ENCODE data around the gene TMEM203. TPM values are rescaled to one million over a fixed set of nuclear protein-coding genes. Genes with fewer than 3 reads are reported as not detected.

Gene TMEM203
- total and polyA plus RNA-seq, 2 of the 4 experiments (the other 2 are of a cell fraction) = 18.8 to 40.6 TPM

DNA sequence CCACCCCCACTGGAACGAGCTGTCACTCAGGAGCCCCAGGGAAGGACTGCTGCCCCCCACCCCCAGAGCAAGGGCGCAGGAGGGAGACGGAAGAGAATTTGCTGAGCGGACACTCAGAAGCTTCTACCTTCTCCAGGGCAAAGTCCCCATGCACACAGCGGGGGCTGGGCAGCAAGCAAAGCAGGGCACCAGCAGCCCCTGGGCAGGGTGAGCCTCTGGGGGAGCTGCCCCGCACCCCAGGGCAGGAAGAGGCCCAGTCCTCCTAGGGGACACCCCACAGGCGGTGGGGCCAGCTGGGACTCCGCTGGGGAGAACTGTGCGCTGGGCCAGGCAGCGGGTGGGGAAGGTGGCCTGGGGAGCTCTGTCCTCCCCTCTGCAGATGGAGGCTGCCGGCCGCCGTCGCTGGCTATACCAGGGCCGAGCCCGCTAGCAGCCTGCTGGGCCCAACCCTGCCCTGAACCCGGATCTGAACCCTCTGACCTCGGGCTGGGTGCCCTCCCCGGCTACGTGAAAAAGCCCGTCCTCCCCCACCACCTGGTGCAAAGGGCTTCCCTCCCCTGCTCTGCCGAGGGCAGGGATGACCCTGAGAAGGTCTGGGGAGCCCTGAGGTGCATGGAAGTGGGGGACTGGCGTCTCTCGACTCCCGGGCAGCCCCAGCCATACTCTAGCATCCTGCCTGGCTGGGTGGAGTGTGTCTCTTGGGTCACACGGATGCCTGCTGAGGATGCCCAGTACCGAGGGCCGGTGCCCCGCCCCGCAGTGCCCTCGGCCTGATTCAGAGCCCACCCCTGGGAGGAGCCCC lies 24.7 kb upstream of the TMEM203 start:
- H2BK15ac ChIP-seq (ENCODE audit: low read depth, low read length) = no peak overlapping the region
- in situ Hi-C loops (cut with MboI; ENCODE audit: low sequenced_read_pairs) (loop anchor here (5.0 kb wide), 1 partner anchor 108 kb away; no protein-coding TSS in a partner anchor), dilution Hi-C loops (cut with HindIII; ENCODE audit: low sequenced_read_pairs, unreplicated experiment) (no loop called here), intact Hi-C loops (cut with micrococcal nuclease) (no loop called here)
- peaks cover 1% of the 10 kb centered on the region; the same call in 1 of the 2 replicates for H3K27me3 ChIP-seq (ENCODE audit: control insufficient read depth, insufficient read depth, low read length)
- H3K4me2 ChIP-seq (ENCODE audit: low read depth, low read length) = no peak overlapping the region
- no peak overlapping the region for H4K5ac ChIP-seq (ENCODE audit: low read depth, low read length)
- H3K14ac ChIP-seq (replicated peaks; ENCODE audit: low read depth, low read length) = no peak overlapping the region
- no peak overlapping the region for H2AFZ ChIP-seq (replicated peaks; ENCODE audit: low read length, poor library complexity)
- no peak overlapping the region for H2AK5ac ChIP-seq (ENCODE audit: low read depth, low read length)
- H4K91ac ChIP-seq (ENCODE audit: insufficient read depth, low read depth, low read length) = no peak overlapping the region
- no peak overlapping the region for H2BK20ac ChIP-seq (ENCODE audit: low read depth, low read length)
- no peak overlapping the region for H3K23ac ChIP-seq (ENCODE audit: low read depth, low read length)
- no peak overlapping the region for H4K8ac ChIP-seq (ENCODE audit: low read depth in 2 of 2, low read length in 2 of 2)
- H2BK120ac ChIP-seq (ENCODE audit: low read depth, low read length) = no peak overlapping the region
- no peak overlapping the region for H2BK5ac ChIP-seq (ENCODE audit: low read depth, low read length, poor library complexity, severe bottlenecking)
- no peak for DNase-seq
- H3K9me3 ChIP-seq (ENCODE audit: control insufficient read depth, insufficient read depth, low read length) = no peaks in the 10 kb centered on the region
- no peak overlapping the region for H3K4me3 ChIP-seq (ENCODE audit: insufficient read depth, low read depth, low read length)
- no peak overlapping the region for H3K4ac ChIP-seq (ENCODE audit: low read depth, low read length)
- no peaks in the 10 kb centered on the region for H3K79me1 ChIP-seq (ENCODE audit: low read depth in 1 of 2, low read length in 2 of 2)
- peaks cover 2% of the 10 kb centered on the region; the same call in 1 of the 2 replicates for H3K4me1 ChIP-seq (ENCODE audit: control insufficient read depth, insufficient read depth, low read length)
- ATAC-seq (ENCODE audit: low read depth) = no peak
- 61% methylated on average over 10 of the region's 31 CpGs; no CpG with 5 or more reads in 1 of the 2 experiments for whole genome bisulfite sequencing, 2 experiments (ENCODE audit: extremely low coverage in 2 of 2, insufficient read length in 1 of 2)
- no peak overlapping the region for H2AK9ac ChIP-seq (replicated peaks; ENCODE audit: low read depth, low read length, poor library complexity)
- no peaks in the 10 kb centered on the region for H3K36me3 ChIP-seq (ENCODE audit: control insufficient read depth, insufficient read depth, low read length)
- H3K27ac ChIP-seq (ENCODE audit: insufficient read depth, low read length) = no peak overlapping the region
- no peak overlapping the region for H3K56ac ChIP-seq (ENCODE audit: extremely low read depth, insufficient read depth, low read length)
- H3K9ac ChIP-seq (ENCODE audit: low read depth, low read length) = no peak overlapping the region
- ChIA-PET CTCF (no interaction called here), POLR2A (ENCODE audit: unreplicated experiment) (interaction anchor here (0.7 kb wide), 1 partner anchor 114 kb away, joined by 12 read pairs; no protein-coding TSS in a partner anchor)
- H3K18ac ChIP-seq (ENCODE audit: low read depth, low read length) = no peak overlapping the region
- H3K9me1 ChIP-seq (ENCODE audit: insufficient read depth, low read length) = no peaks in the 10 kb centered on the region
- H4K20me1 ChIP-seq (ENCODE audit: insufficient read depth, low read length) = no peaks in the 10 kb centered on the region
- no TSS peak for BruUV-seq (replicated peaks)
- TF ChIP-seq MAZ (IDR thresholded peaks at IDR 0.05; ENCODE audit: borderline replicate concordance, low read depth, low read length) = no peak
- TF ChIP-seq RAD21 (IDR thresholded peaks at IDR 0.05; ENCODE audit: low read length) = no peak
- TF ChIP-seq CEBPB (IDR thresholded peaks at IDR 0.05; ENCODE audit: low read depth, low read length) = no peak
- no peak for TF ChIP-seq CHD1 (IDR thresholded peaks at IDR 0.05; ENCODE audit: low read depth, low read length)
- TF ChIP-seq, protein P1, sequence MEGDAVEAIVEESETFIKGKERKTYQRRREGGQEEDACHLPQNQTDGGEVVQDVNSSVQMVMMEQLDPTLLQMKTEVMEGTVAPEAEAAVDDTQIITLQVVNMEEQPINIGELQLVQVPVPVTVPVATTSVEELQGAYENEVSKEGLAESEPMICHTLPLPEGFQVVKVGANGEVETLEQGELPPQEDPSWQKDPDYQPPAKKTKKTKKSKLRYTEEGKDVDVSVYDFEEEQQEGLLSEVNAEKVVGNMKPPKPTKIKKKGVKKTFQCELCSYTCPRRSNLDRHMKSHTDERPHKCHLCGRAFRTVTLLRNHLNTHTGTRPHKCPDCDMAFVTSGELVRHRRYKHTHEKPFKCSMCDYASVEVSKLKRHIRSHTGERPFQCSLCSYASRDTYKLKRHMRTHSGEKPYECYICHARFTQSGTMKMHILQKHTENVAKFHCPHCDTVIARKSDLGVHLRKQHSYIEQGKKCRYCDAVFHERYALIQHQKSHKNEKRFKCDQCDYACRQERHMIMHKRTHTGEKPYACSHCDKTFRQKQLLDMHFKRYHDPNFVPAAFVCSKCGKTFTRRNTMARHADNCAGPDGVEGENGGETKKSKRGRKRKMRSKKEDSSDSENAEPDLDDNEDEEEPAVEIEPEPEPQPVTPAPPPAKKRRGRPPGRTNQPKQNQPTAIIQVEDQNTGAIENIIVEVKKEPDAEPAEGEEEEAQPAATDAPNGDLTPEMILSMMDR (conservative IDR thresholded peaks at IDR 0.05; ENCODE audit: low read depth, low read length) = no peak
- TF ChIP-seq NFE2L2 (IDR thresholded peaks at IDR 0.05; ENCODE audit: low read depth, low read length) = no peak
- no peak for TF ChIP-seq SMC3 (IDR thresholded peaks at IDR 0.05; ENCODE audit: low read depth, low read length)
- TF ChIP-seq, protein P2, sequence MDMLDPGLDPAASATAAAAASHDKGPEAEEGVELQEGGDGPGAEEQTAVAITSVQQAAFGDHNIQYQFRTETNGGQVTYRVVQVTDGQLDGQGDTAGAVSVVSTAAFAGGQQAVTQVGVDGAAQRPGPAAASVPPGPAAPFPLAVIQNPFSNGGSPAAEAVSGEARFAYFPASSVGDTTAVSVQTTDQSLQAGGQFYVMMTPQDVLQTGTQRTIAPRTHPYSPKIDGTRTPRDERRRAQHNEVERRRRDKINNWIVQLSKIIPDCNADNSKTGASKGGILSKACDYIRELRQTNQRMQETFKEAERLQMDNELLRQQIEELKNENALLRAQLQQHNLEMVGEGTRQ (IDR thresholded peaks at IDR 0.05; ENCODE audit: low read depth, low read length) = no peak
- no peak for TF ChIP-seq MAFK (IDR thresholded peaks at IDR 0.05; ENCODE audit: low read depth, low read length)
- no peak for TF ChIP-seq FOS (IDR thresholded peaks at IDR 0.05; ENCODE audit: low read depth, low read length)
- TF ChIP-seq RFX5 (IDR thresholded peaks at IDR 0.05; ENCODE audit: low read depth, low read length) = no peak
- TF ChIP-seq, protein P3, sequence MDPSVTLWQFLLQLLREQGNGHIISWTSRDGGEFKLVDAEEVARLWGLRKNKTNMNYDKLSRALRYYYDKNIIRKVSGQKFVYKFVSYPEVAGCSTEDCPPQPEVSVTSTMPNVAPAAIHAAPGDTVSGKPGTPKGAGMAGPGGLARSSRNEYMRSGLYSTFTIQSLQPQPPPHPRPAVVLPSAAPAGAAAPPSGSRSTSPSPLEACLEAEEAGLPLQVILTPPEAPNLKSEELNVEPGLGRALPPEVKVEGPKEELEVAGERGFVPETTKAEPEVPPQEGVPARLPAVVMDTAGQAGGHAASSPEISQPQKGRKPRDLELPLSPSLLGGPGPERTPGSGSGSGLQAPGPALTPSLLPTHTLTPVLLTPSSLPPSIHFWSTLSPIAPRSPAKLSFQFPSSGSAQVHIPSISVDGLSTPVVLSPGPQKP (IDR thresholded peaks at IDR 0.05; ENCODE audit: borderline replicate concordance, low read depth, low read length) = no peak
- TF ChIP-seq RCOR1 (IDR thresholded peaks at IDR 0.05; ENCODE audit: insufficient replicate concordance, low read length) = no peak
- no peak for TF ChIP-seq MXI1 (IDR thresholded peaks at IDR 0.05; ENCODE audit: borderline replicate concordance, low read depth, low read length)
- no peak for TF ChIP-seq POLR2A (IDR thresholded peaks at IDR 0.05; ENCODE audit: low read depth, low read length)

Data from IMR-90 (cell line).